MCF 10A (cell line): ENCODE results near the gene APOC1. TPM values are rescaled to one million over a fixed set of nuclear protein-coding genes. Genes with fewer than 3 reads are reported as not detected.

Experiments used
- BruUV-seq: library from RNA; stranded (reverse); fragments of 400-500 nt; replicated peaks from 2 replicates; lab custom pipeline; 2021; lab: Mats Ljungman, UMichigan
- CTCF ChIA-PET: fragments of 300-600 bp; sonication (Branson Sonifier 250); formaldehyde crosslinking; extraction: SDS; loops from one replicate; lab custom pipeline; 2021; ENCODE audit warnings: antibody characterized with exemption, inconsistent platforms; lab: Yijun Ruan, JAX
- POLR2A ChIA-PET: fragments of 300-600, 350-650 bp; sonication (Branson Sonifier 250); formaldehyde crosslinking; extraction: SDS; loops from one replicate; lab custom pipeline; 2020; ENCODE audit warnings: antibody characterized with exemption, inconsistent platforms; lab: Yijun Ruan, JAX
- DNase-seq: peaks from one replicate; pipeline ENCODE4 v3.0.0-alpha.2; 2018; ENCODE audit not compliant: unreplicated experiment
- H3K27ac Mint-ChIP-seq: one replicate; pipeline ENCODE4 v1.8.0; 2022; ENCODE audit warnings: mild to moderate bottlenecking, low read depth, mixed read lengths; ENCODE audit not compliant: unreplicated experiment
- H3K27me3 Mint-ChIP-seq: one replicate; pipeline ENCODE4 v1.8.0; 2022; ENCODE audit warnings: mixed read lengths; ENCODE audit not compliant: insufficient read depth, unreplicated experiment
- H3K36me3 Mint-ChIP-seq: one replicate; pipeline ENCODE4 v1.8.0; 2022; ENCODE audit warnings: mild to moderate bottlenecking, moderate library complexity, mixed read lengths; ENCODE audit not compliant: insufficient read depth, unreplicated experiment
- H3K4me1 Mint-ChIP-seq: one replicate; pipeline ENCODE4 v1.8.0; 2022; ENCODE audit warnings: mixed read lengths; ENCODE audit not compliant: insufficient read depth, unreplicated experiment
- H3K4me3 Mint-ChIP-seq: one replicate; pipeline ENCODE4 v1.8.0; 2022; ENCODE audit warnings: mild to moderate bottlenecking, moderate library complexity, mixed read lengths; ENCODE audit not compliant: unreplicated experiment
- H3K9me3 Mint-ChIP-seq: one replicate; pipeline ENCODE4 v1.8.0; 2022; ENCODE audit warnings: mixed read lengths; ENCODE audit not compliant: unreplicated experiment
- intact Hi-C: fragments of 100-400 bp; cut with micrococcal nuclease; formaldehyde crosslinking; loops from 2 replicates; pipeline ENCODE4 v1.14.1; 2022
- total RNA-seq: library from RNA; stranded (reverse); gene quantifications from 2 replicates; pipeline ENCODE4 v1.2.3, GENCODE V29; 2022
- TF ChIP-seq, protein P1 (sequence below): fragments of 200-600 bp; IDR thresholded peaks from one replicate; pipeline ENCODE4 v1.8.0; 2022; ENCODE audit warnings: antibody characterized with exemption, mild to moderate bottlenecking; ENCODE audit not compliant: unreplicated experiment

Gene APOC1
- total RNA-seq, 1 experiment from 2014 or later = 1.1 TPM

DNA sequence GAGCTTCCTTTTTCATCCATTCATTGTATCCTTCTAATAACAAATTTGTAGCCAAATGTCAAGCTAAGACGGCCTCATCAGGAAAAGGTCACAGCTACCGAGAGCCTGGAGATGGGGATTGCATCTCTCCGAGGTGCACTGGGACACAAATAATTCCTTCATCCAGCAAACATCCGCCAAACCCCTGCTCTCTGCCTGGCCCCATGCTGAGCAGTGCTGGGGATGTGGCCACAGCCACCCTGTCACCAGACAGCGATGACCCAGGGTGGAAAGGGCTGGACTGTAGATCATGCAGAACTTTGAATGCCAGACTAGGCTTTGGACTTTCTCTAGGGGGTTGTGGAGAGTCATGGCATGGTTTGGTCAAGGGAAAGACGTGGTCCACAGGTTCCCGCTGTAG, 21.5 kb upstream of the APOC1 start:
- H3K27me3 Mint-ChIP-seq = no peaks in the 10 kb centered on the region
- peaks cover 25% of the 10 kb centered on the region for H3K4me1 Mint-ChIP-seq
- no peak for DNase-seq
- ChIA-PET CTCF (interaction anchor here (0.6 to 2.5 kb wide), 6 partner anchors 9 to 288 kb away, joined by 3 to 16 read pairs (median 4); no protein-coding TSS in a partner anchor), POLR2A (interaction anchor here (0.8 kb wide), 1 partner anchor 62 kb away, joined by 3 read pairs; no protein-coding TSS in a partner anchor)
- intact Hi-C loops = no loop called here
- H3K4me3 Mint-ChIP-seq = peak overlapping the region; percentile 74
- H3K27ac Mint-ChIP-seq = peak overlapping the region; percentile 70
- peaks cover 55% of the 10 kb centered on the region for H3K36me3 Mint-ChIP-seq
- TF ChIP-seq, protein P1, sequence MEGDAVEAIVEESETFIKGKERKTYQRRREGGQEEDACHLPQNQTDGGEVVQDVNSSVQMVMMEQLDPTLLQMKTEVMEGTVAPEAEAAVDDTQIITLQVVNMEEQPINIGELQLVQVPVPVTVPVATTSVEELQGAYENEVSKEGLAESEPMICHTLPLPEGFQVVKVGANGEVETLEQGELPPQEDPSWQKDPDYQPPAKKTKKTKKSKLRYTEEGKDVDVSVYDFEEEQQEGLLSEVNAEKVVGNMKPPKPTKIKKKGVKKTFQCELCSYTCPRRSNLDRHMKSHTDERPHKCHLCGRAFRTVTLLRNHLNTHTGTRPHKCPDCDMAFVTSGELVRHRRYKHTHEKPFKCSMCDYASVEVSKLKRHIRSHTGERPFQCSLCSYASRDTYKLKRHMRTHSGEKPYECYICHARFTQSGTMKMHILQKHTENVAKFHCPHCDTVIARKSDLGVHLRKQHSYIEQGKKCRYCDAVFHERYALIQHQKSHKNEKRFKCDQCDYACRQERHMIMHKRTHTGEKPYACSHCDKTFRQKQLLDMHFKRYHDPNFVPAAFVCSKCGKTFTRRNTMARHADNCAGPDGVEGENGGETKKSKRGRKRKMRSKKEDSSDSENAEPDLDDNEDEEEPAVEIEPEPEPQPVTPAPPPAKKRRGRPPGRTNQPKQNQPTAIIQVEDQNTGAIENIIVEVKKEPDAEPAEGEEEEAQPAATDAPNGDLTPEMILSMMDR = no peak
- BruUV-seq = no TSS peak
- no peaks in the 10 kb centered on the region for H3K9me3 Mint-ChIP-seq

DNA sequence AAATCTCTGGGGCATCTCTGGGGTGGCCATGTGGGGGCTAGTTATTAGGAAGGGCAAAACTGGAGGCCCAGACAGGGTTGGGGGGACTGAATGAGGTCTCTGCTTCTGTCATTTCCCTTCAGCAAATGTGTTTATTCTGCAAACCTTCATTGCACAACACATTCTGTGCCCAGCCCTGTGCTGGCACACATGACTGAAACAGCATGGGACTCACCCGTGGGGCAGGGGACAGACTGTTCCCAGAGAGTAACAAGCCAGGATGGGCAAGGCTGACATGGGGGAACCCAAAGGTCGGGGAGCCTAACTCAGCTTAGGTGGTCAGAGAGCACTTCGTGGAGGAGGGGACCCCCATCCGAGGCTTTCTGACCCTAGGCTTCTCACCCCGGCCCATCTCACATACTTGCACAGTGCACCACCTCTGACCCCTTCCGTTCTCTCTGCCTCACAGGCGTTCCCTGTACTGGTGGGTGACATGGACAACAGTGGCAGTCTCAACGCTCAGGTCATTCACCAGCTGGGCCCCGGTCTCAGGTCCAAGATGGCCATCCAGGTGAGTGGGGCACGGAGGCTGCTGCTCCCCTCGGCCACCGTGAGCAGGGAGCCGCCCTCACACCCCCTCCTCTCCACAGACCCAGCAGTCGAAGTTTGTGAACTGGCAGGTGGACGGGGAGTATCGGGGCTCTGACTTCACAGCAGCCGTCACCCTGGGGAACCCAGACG, 20.9 kb upstream of the APOC1 start:
- intact Hi-C loops = no loop called here
- ChIA-PET CTCF (interaction anchor here (1.3 to 2.5 kb wide), 4 partner anchors 8 to 12 kb away, joined by 3 to 16 read pairs (median 8); partner anchors contain the start of gene APOE), POLR2A (no interaction called here)
- peaks cover 61% of the 10 kb centered on the region for H3K36me3 Mint-ChIP-seq
- no TSS peak for BruUV-seq
- DNase-seq = no peak
- no peaks in the 10 kb centered on the region for H3K27me3 Mint-ChIP-seq
- no peak overlapping the region for H3K27ac Mint-ChIP-seq
- H3K4me3 Mint-ChIP-seq = peak overlapping the region; percentile 74
- H3K9me3 Mint-ChIP-seq = no peaks in the 10 kb centered on the region
- peaks cover 25% of the 10 kb centered on the region for H3K4me1 Mint-ChIP-seq
- TF ChIP-seq, protein P1 = no peak

DNA sequence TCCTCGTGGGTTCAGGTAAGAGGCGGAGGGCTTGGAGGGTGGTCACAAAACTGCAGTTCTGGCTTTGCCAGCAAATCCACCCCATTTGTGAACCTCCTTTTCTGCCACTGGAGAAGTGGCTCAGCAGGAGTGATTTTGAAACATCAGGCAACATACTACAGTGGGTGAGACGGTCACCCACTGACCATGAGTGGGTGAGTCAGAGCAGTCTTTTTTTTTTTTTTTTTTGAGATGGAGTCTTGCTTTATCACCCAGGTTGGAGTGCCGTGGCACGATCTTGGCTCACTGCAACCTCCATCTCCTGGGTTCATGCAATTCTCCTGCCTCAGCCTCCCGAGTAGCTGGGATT, 20.4 kb upstream of the APOC1 start:
- intact Hi-C loops = no loop called here
- H3K4me1 Mint-ChIP-seq = peaks cover 25% of the 10 kb centered on the region
- peaks cover 66% of the 10 kb centered on the region for H3K36me3 Mint-ChIP-seq
- H3K9me3 Mint-ChIP-seq = no peaks in the 10 kb centered on the region
- TF ChIP-seq, protein P1 = no peak
- no peak overlapping the region for H3K4me3 Mint-ChIP-seq
- no peak overlapping the region for H3K27ac Mint-ChIP-seq
- no TSS peak for BruUV-seq
- CTCF ChIA-PET = interaction anchor here (2.1 to 2.2 kb wide), 2 partner anchors 9 to 12 kb away, joined by 5 to 10 read pairs; partner anchors contain the start of gene APOE
- DNase-seq = no peak
- POLR2A ChIA-PET = no interaction called here
- H3K27me3 Mint-ChIP-seq = no peaks in the 10 kb centered on the region

DNA sequence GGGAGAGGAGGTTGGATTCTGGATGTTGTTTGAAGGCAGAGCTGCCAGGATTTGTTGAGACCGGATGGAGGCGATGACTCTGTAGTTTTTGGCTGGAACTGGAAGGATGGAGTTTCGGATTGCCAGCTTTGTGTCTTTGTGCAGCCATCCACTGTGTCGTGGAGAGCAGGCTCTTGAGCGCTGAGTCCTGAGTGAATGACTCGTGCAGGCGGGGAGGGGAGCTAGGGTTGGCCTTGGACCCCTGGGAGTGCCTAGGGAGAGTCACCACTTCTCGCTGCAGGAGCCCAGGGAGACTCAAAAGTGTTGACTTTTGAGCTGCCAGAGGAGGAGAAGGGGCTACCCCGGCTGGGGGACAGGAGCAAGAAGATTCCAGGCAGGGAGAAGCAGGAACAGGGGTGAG, 19.5 kb upstream of the APOC1 start:
- Mint-ChIP-seq H3K27ac (no peak overlapping the region), H3K4me1 (peaks cover 23% of the 10 kb centered on the region), H3K36me3 (peaks cover 75% of the 10 kb centered on the region), H3K27me3 (no peaks in the 10 kb centered on the region), H3K4me3 (no peak overlapping the region), H3K9me3 (no peaks in the 10 kb centered on the region)
- ChIA-PET POLR2A (interaction anchor here (0.7 kb wide), 1 partner anchor 198 kb away, joined by 3 read pairs; no protein-coding TSS in a partner anchor), CTCF (interaction anchor here (0.7 to 2.2 kb wide), 5 partner anchors 8 to 57 kb away, joined by 3 to 10 read pairs (median 4); partner anchors contain the start of gene APOE)
- BruUV-seq = no TSS peak
- no peak for DNase-seq
- intact Hi-C loops = no loop called here
- TF ChIP-seq, protein P1 = no peak
